Uterus (tissue), 4 donors: Measurements from ENCODE around the gene INSIG1. TPM values are rescaled to one million over a fixed set of nuclear protein-coding genes. Genes with fewer than 3 reads are reported as not detected.

Source experiments
- DNase-seq, 2 donors: peaks; one replicate each; pipeline ENCODE4 v3.0.0-alpha.2; 2019 to 2020
- H3K27ac ChIP-seq, 2 donors: fragments of 200-600 bp; sonication (generic); 1 replicate in 1 of 2; 2 replicates in 1 of 2; pipeline ENCODE4 v1.5.1; 2016 to 2018
- H3K27me3 ChIP-seq, 2 donors: fragments of 200-600 bp; sonication (generic); one replicate each; pipeline ENCODE4 v1.5.1; 2018 to 2019; ENCODE audit warnings: control low read depth in 1 of 2
- H3K36me3 ChIP-seq, 2 donors: fragments of 200-600 bp; sonication (generic); one replicate each; pipeline ENCODE4 v1.5.1; 2019; ENCODE audit warnings: control low read depth in 1 of 2
- H3K4me1 ChIP-seq, 2 donors: fragments of 200-600 bp; sonication (generic); one replicate each; pipeline ENCODE4 v1.5.1; 2018 to 2019; ENCODE audit warnings: control low read depth in 1 of 2
- H3K4me3 ChIP-seq, 2 donors: fragments of 200-600 bp; sonication (generic); 1 replicate in 1 of 2; 2 replicates in 1 of 2; pipeline ENCODE4 v1.5.1; 2018 to 2019; ENCODE audit warnings: mild to moderate bottlenecking in 1 of 2
- H3K9me3 ChIP-seq, 2 donors: fragments of 200-600 bp; sonication (generic); one replicate each; pipeline ENCODE4 v1.5.1; 2019; ENCODE audit warnings: control low read depth in 1 of 2
- POLR2A ChIP-seq, 2 donors: fragments of 450-650 bp; IDR thresholded peaks; one replicate each; pipeline ENCODE4 v1.6.1; 2016; ENCODE audit warnings: antibody characterized with exemption in 2 of 2, mild to moderate bottlenecking in 1 of 2, moderate library complexity in 1 of 2
- intact Hi-C: fragments of 100-400 bp; cut with DNase I; formaldehyde crosslinking; loops from one replicate; pipeline ENCODE4 v1.15.1; 2023; ENCODE audit warnings: low total_unique reads
- total RNA-seq, 4 donors: library from RNA; depleted of rRNA in 3 of 4; stranded (reverse); fragments of >200 nt in 3 of 4; gene quantifications; one replicate each; pipeline versions ENCODE4 v1.1.0 to v1.2.4, GENCODE V29; 2014 to 2023
- TF ChIP-seq, protein P1 (sequence below), 4 experiments: fragments of 200-600 bp in 2 of 4; fragments of 450-650 bp in 2 of 4; sonication (generic) in 2 of 4; IDR thresholded peaks; one replicate each; pipeline ENCODE4 v1.5.1; 2016 to 2019; ENCODE audit warnings: antibody characterized with exemption in 4 of 4, mild to moderate bottlenecking in 2 of 4, moderate library complexity in 1 of 4
- donor health status: DM: yes; HTN: yes; CAD: no.

Gene INSIG1
- total RNA-seq, 4 donors from 2014 or later, result 11.0 to 46.6 (median 22.0) TPM

DNA sequence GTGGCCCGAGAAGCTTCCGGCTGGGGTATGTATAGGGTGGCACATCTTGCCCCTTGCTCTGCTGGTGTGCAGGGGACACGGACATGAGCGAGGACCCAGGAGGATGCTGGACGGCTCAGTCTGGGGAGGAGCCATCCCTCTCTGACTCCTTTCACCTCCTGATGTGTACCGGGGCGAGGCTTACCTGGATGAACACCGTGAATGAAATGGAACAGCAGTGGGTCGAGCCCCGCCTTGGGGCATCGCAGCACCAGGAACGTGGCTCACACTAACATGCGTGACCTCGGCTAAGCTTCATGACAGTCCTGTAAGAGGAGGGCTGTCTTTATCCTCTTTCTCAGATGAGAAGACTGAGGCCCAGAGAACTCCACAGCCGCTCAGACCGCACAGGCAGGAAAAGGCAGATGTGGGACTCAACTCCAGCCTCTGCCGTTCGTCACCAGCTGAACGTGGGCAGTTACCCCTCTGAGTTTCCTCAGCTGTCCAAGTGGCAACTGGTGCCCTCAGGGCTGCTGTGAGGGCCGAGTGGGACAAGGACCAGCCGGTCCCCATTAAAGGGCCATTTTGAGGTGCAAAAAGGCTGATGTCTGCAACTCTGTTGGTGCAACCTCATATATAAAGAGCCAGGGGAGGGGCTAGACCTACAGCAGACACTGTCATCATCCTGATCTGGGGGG lies 54.5 kb downstream of the INSIG1 start:
- H3K27ac ChIP-seq, result no peak overlapping the region
- TF ChIP-seq, protein P1, sequence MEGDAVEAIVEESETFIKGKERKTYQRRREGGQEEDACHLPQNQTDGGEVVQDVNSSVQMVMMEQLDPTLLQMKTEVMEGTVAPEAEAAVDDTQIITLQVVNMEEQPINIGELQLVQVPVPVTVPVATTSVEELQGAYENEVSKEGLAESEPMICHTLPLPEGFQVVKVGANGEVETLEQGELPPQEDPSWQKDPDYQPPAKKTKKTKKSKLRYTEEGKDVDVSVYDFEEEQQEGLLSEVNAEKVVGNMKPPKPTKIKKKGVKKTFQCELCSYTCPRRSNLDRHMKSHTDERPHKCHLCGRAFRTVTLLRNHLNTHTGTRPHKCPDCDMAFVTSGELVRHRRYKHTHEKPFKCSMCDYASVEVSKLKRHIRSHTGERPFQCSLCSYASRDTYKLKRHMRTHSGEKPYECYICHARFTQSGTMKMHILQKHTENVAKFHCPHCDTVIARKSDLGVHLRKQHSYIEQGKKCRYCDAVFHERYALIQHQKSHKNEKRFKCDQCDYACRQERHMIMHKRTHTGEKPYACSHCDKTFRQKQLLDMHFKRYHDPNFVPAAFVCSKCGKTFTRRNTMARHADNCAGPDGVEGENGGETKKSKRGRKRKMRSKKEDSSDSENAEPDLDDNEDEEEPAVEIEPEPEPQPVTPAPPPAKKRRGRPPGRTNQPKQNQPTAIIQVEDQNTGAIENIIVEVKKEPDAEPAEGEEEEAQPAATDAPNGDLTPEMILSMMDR (IDR thresholded peaks at IDR 0.05), result no peak
- no peak for TF ChIP-seq POLR2A (IDR thresholded peaks at IDR 0.05)
- no peaks in the 10 kb centered on the region for H3K4me1 ChIP-seq
- H3K36me3 ChIP-seq, result no peaks in the 10 kb centered on the region
- no peaks in the 10 kb centered on the region for H3K9me3 ChIP-seq
- DNase-seq, result no peak
- no peaks in the 10 kb centered on the region for H3K27me3 ChIP-seq
- H3K4me3 ChIP-seq, result no peak overlapping the region
- intact Hi-C loops, result no loop called here

DNA sequence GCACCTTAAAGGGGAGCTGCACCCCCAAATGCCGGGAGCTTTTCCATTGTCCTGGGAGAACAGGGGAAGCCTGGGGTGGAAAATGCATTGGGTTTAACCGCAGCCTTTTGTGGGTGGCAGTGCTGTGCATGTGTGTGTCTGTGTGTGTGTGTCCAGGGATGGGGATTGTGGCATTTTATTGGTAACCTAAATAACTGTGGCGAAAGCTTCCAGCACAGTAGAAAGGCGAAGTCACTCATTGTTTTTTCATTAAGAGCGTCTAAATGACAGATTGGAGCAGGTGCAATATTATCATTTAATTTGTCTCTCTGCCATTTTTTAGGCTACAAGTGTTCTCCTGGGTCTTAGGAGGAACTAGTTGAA lies 55.1 kb downstream of the INSIG1 start:
- H3K27ac ChIP-seq, result no peak overlapping the region
- H3K4me1 ChIP-seq, result no peaks in the 10 kb centered on the region
- no peak for DNase-seq
- H3K9me3 ChIP-seq, result no peaks in the 10 kb centered on the region
- no peak overlapping the region for H3K4me3 ChIP-seq
- intact Hi-C loops, result no loop called here
- TF ChIP-seq, protein P1 (IDR thresholded peaks at IDR 0.05), result no peak
- no peak for TF ChIP-seq POLR2A (IDR thresholded peaks at IDR 0.05)
- no peaks in the 10 kb centered on the region for H3K36me3 ChIP-seq
- H3K27me3 ChIP-seq, result no peaks in the 10 kb centered on the region

DNA sequence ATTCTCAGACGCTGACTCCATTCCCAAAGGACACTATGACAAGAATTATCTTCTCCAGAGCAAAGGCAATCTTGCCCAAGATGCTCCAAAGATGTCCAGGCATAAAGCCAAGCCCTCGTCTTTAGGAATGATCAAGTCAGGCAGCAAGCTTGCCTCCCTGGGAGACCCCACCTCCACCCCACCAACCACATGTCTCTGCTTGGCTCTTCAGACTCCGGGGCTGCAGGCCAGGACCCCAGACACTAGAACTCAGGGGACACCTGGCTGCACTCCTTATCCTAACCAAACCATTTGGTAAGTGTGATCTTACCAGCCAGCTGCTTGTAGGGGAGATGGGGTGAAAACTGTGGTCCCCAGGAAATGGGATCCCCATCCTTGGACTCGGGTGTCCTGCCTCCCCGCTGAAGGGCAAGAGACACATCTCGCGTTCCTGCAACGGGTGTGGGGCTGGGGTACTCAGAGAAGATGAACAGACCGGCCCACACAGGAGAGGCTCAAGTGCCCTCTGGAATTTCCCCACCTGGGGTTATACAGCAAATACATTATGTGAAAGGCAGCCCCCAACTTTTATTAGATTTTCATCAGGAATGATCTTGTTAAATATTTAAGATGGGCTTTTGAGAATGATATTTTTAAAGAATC lies 55.7 kb downstream of the INSIG1 start:
- no peak for DNase-seq
- no peaks in the 10 kb centered on the region for H3K9me3 ChIP-seq
- no peak for TF ChIP-seq POLR2A (IDR thresholded peaks at IDR 0.05)
- TF ChIP-seq, protein P1 (IDR thresholded peaks at IDR 0.05), result no peak
- peaks cover 0 to 4% of the 10 kb centered on the region in 2 donors for H3K27me3 ChIP-seq
- no peaks in the 10 kb centered on the region for H3K4me1 ChIP-seq
- intact Hi-C loops, result no loop called here
- no peaks in the 10 kb centered on the region for H3K36me3 ChIP-seq
- H3K27ac ChIP-seq, result no peak overlapping the region
- no peak overlapping the region for H3K4me3 ChIP-seq

DNA sequence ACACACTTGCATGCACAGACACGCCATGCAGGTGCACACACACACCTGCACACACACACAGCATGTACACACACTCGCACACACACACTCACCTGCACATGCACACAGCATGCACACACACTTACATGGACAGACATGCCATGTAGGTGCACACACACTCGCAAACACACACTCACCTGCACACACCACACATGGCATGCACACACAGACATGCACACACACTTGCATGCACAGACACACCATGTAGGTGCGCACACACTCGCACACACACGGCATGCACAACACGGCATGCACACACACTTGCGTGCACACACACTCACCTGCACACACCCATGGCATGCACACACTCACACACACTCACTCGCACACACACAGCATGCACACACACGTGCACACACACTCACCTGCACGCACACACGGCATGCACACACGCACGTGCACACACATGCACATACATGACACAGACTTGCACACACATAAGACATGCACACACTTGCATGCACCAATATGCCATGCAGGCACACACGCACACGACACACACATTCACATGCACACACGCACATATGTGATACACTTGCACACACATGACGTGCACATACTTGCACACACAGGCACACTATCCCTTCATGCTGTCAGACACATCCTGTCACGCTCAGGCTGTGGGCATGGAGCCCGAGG lies 56.8 kb downstream of the INSIG1 start:
- Histone ChIP-seq H3K36me3 (no peaks in the 10 kb centered on the region), H3K4me3 (no peak overlapping the region), H3K27ac (no peak overlapping the region), H3K27me3 (peaks cover 0 to 4% of the 10 kb centered on the region in 2 donors), H3K4me1 (no peaks in the 10 kb centered on the region), H3K9me3 (no peaks in the 10 kb centered on the region)
- no peak for TF ChIP-seq POLR2A (IDR thresholded peaks at IDR 0.05)
- TF ChIP-seq, protein P1 (IDR thresholded peaks at IDR 0.05), result no peak
- intact Hi-C loops, result no loop called here
- DNase-seq, result no peak

DNA sequence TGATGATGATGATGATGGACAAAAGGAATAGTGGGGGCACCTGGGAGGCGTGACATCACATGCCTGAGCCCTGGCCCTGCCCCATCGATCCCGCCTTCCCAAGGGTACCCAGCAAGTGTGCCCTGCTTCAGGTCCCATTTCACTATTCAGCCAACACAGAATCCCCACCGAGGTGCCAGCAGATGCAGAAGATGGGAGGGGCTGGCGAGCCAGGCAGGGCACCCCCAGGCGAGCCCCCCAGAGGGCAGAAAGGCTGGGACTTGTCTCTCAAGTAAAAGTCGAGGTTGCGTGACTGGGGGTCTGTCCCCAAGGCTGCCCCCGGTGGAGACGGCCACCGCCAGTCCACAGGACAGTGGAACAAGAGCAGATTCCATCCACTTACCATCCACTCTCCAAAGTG lies 57.5 kb downstream of the INSIG1 start:
- H3K27ac ChIP-seq, result no peak overlapping the region
- no peaks in the 10 kb centered on the region for H3K9me3 ChIP-seq
- H3K36me3 ChIP-seq, result no peaks in the 10 kb centered on the region
- no peak for DNase-seq
- no peaks in the 10 kb centered on the region for H3K4me1 ChIP-seq
- H3K4me3 ChIP-seq, result no peak overlapping the region
- TF ChIP-seq POLR2A (IDR thresholded peaks at IDR 0.05), result no peak
- TF ChIP-seq, protein P1 (IDR thresholded peaks at IDR 0.05), result no peak
- intact Hi-C loops, result no loop called here
- peaks cover 0 to 4% of the 10 kb centered on the region in 2 donors for H3K27me3 ChIP-seq
